HS-27A (cell line): ENCODE results near the gene ZNF319.
"Not testable (repeated sequence)": the region's sequence is repeated elsewhere in the genome, so short reads cannot be mapped to it uniquely, and the experiment has no call there.

Experiments used
- DNase-seq: peaks from one replicate; pipeline ENCODE4 v3.0.0-alpha.2; 2012; ENCODE audit warnings: low read depth, missing footprints

Gene ZNF319

DNA sequence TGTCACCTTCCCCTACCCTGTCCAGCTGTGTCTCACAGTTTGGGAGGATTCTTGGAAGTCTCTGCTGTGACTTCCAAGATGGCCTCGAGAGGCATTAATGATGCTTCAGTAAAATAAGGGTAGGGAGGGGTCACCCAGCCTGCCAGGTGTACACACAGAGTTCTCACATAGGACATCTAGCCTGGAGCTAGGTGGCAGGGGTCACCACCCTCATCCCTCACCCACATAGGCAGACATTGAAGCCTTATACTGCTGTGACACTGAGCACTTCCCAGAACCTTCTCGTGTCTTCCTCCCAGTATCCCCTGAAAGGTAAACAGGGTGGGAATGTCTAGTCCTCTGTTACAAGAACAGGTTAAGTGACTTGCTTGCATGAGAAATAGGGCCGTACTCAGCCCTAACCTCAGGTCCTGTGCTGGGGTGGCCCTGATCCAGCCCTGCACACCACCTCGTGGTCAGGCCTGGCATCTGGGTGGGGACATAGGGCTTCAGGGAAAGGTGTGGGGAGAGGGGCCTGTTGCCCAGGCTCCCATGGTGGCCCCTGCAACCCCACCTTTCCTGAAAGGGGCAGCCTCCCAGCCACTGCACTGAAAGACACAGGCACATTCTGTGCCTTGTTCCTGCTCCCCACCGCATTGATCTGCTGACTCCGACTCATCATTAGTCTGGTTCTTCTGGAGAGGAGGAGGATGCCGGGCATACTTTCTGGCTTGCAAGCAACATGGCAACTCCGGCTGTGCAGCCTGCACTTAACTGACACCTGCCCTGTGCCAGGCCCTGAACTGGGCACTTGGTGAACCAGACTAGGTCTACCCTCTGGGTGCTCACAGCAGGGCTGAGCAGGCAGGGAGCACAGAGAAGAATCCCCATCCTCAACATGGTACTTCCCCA, 21.4 kb upstream of the ZNF319 start:
- DNase-seq: no peak

DNA sequence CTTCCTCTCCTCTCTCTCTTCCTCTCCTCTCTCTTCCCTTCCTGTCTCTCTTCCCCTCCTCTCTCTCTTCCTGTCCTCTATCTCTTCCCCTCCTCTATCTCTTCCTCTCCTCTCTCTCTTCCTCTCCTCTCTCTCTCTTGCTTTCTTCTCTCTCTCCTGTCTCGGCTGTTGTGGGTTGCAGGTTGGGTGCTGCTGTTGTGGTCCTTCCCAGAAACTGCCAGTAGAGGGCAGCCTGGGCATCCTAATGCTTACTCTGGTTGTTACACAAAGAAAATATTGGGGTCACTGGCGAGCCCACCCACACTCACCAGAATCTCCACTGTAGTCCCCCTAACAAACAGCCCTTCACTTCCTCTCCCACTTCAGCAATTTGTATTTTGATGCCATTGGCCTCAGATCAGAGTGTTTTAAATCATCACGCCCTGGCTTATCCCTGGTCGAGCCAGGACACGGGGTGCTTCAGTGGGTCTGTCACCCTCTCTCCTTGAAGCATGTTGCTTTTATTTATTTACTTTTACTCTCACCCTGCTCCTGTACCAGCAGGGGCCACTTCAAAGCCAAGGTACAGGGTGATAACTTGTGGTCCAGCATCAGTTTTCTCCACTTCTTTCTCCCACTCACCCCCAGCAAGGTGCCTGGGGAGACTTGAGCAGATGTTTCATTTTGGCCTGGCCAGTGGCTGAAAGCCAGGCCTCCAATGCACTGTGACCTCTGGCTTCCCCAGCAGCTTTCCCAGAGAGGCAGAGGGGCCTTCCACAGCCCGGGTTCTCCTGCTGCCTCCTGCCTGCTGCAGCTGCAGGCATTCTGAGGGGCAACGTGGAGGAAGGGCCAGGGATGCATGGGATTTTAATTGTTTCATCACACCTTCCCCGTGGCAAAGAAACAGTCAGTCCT, 20.4 kb upstream of the ZNF319 start:
- DNase-seq: no peak

DNA sequence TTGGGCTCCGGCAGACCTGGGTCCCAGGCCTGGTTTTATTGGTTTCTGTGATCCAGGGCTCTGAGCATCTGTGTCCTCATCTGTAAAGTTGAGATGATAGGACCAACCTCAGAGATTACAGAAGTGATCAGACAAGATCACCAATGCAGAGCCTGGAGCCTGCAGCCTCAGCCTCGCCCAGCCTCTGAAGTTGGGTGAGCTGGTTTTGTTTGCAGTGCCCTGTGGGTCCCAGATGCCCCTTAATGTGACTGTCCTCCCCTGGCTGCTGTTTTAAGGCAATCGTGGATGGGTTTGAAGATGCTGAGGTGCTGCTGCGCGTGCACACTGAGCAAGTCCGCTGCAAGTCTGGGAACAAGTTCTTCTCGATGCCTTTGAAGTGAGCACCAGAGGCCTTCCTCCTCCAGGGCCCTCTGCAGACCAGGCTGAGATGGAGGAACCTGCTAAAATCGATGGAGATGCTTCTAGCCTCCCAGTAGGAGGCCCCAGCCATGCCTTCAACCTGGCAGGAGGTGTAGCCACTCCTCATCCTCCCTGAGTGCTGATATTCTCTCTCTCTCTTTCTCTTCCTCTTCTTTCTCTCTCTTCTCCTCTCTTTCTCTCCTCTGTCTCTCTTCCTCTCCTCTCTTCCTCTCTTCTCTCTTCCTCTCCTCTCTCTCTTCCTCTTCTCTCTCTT, 19.5 kb upstream of the ZNF319 start:
- DNase-seq: no peak

DNA sequence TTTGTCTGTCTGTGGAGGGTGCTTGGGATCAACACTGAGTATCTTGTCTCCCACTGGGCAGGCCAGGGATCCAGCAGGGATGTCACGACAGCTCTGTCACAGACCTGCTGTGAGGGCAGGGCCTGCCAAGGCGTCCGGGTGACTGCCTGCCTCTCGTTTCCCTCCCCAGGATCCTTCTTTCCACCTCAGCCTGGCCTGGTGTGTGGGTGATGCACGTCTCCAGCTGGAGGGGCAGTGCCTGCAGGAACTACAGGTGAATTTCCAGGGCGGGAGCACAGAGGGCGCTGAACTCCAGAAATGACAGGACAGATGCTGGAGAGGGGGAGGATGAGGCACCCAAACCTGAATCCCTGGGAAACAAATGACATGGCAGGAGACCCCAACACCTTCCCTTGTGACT, 18.3 kb upstream of the ZNF319 start:
- no peak for DNase-seq

DNA sequence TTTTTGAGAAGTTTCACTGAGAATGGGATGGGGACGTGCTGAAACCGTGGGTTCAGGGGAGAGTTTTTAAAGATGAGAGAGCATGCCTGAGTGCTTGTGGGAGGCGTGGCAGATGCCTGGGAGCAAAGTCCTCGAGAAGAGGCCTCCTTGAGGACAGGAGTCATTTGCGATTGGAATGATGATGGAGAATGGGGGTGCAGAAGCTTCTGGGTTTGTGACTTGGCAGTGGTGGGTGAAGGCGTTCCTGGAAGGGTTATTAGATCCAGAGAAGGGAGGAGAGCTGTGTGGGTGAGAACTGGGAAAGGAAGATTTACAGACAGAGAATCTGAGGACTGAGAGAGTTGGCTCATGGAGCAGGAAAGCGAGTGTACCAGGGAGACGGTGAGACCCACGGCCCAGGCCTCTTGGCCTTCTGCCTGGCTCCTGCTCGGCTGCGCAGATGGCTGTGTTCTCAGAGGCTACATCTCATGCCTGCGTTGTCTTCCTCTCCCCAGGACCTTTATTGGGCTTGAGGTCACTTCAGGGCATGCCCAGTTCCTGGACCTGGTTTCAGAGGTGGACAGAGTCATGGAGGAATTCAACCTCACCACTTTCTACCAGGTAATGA, 16.5 kb upstream of the ZNF319 start:
- no peak for DNase-seq

DNA sequence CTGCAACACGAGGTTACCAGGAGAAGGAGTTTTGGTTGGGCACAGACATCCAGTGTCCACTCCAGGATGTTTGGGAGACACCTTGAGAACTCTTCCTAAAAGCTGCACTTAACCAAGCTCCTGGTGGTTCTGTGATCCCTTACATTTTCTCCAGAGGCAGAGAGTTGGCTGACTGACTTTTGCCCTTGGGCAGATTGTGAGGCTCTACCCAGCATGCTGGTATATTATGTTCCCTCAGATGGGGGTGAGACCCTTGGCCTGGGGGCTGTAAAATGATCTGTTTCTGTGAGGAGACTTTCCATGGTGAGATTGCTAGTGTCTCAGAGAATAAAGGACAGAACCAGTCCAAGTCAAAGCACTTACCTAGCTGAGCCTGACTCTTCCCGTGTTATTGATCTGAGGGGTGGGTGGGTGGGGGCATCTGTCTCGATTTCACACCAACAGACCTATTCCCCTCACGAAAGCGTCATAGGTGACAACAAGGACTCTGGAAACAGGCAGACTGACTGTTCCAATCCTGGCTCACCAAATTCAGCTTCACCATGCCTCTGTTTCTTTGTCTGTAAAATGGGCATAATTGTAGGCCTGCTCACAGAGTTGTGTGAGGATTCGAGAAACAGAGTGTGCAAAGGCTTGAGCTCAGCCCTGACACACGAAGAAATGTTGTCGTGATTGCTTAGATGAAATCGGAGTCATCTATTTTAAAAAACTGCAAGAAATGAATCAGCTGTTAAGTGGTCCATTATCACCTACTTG, 12.9 kb upstream of the ZNF319 start:
- DNase-seq: no peak

DNA sequence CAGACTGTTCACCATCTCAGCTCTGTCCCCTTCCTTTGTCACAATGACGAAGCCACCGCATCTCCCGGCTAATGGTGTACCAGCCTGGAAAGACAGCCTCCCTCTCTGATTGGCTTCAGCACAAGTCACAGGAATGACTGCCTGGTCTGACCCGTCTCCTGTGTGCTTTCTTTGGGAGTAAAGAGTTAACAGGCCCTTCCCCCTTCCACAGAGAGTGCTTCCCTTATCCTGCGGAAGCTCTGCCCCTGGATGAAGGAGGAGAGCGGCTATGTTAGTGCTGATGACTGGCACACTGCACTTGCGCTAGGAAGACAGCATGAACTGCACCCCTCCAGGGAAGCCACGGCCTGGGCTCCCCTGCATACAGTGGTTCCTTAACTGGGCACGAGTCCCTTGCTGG, 12.0 kb upstream of the ZNF319 start:
- no peak for DNase-seq

DNA sequence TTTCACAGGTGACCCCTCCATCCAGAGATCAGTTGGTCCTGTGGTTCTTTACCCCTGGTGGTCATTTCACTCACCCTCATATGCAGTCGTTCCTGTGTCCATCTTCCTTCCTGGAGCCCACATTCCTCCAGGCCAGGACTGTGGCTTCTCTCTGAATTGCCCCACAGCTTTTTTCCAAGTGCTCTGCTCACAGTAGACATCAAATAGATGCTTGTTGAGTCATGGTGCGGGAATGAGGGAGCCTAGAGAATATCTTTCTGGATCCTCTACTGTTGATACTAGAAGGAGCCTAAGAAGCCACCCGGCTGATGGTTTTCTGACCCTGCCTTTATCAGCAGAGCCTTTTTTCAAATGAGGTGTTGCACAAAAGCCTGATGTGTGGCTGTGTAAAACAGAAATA, 11.2 kb upstream of the ZNF319 start:
- no peak for DNase-seq

DNA sequence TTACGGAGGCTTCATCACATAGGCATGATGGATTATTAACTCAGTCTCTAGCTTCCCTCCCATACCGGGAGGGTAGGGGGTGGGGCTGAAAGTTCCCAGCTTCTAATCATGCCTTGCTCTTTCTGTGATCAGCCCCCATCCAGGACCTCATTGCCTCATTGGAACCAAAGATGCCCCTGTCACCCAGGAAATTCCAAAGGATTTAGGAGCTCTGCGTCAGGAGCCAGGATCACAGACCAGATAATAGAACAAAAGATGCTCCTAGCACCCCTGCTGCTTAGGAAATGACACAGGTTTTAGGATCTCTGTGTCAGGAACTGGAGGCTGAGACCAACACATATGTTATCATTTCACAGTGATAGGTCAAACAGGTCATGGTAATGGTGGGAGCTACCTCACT, 10.4 kb upstream of the ZNF319 start:
- no peak for DNase-seq

DNA sequence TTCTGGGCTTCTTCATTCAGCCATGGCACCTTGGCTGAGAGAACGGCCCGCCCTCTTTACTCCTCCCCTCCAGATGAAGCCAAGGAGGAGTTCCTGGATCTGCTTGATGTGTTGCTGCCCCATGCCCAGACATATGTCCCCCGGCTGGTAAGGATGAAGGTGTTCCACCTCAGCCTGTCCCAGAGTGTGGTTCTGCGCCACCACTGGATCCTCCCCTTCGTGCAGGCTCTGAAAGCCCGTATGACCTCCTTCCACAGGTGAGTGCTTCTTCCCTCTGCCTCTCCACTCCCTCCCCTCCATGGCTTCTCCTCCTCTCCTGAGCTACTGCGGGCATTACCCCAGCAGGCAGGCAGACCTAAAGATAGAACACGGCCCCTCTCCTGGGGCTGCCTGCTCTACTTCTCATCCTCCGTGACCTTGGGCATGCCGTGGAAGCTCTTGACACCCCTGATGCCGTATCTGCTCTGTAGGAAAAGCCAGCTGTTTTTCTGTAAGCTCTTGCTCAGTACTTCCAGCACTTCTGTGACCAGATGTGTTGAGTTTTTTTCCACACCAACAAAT, 9.5 kb upstream of the ZNF319 start:
- no peak for DNase-seq

DNA sequence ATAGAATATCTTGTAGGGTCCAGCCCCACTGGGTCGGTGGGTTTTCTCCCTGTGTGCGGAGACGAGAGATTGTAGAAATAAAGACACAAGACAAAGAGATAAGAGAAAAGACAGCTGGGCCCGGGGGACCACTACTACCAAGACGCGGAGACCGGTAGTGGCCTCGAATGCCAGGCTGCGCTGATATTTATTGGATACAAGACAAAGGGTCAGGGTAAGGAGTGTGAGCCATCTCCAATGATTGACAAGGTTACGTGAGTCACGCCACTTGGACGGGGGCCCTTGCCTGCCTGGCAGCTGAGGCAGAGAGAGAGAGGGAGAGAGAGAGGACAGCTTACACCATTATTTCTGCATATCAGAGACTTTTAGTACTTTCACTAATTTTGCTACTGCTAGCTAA, 4.3 kb upstream of the ZNF319 start:
- DNase-seq: not testable (repeated sequence)

DNA sequence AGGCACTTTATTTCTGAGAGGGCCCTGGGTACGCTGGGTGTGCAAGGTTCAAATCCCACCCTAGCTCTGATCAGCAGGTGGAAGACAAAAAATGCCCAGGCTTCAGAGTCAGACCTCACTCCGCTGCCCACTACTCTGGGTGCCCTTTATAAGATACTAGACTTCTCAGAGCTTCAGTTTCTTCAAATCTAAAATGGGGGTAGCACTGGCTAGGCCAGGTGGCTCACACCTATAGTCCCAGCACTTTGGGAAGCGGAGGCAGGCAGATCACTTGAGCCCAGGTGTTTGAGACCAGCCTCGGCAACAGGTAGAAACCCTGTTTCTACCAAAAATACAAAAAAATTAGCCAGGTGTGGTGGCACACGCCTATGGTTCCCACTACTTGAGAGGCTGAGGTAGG, 2.5 kb upstream of the ZNF319 start:
- DNase-seq: no peak

DNA sequence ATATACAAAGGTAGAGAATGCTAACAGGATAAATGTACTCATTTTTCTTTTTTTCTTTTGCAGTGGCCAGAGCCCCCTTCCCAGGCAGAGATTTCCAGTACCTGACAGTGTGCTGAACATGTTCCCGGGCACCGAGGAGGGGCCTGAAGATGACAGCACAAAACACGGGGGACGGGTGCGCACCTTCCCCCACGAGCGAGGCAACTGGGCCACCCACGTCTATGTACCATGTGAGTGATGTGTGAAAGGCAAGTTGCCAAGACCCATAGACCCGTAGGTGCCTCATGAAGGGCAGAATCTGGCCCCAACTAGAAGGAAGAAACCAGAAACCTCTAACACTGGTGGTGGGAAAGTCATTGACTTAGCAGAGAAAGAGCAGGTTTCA, 1.9 kb upstream of the ZNF319 start:
- no peak for DNase-seq

DNA sequence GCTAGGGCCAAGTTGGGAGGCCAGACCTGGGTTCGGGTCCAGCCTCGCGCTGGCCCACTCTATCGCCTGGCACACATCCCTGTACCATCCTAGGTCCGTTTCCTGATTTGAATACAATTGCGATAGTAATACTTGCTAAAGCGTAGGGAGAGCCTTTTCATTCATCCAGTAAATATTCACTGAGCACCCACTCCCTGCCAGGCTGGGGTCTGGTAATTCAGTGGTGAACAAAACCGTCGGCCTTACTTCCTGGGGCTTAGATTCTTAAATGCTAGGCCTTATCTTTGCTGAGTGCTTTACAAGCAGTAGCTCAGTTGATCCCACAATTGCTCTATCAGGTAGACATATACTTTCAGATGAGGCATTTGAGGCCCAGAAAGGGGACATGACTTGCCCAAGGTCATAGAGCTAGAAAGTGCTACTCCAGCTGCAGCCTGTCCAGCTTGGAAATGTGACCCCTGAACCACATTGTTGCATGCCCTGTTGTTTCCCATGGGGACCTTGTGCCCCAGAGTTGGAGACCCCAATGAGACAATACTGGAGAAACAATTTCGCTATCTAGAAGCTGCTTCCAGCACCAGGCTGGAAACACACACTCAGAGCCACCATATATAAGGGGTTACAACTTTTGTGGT, 1.4 kb upstream of the ZNF319 start:
- no peak for DNase-seq

DNA sequence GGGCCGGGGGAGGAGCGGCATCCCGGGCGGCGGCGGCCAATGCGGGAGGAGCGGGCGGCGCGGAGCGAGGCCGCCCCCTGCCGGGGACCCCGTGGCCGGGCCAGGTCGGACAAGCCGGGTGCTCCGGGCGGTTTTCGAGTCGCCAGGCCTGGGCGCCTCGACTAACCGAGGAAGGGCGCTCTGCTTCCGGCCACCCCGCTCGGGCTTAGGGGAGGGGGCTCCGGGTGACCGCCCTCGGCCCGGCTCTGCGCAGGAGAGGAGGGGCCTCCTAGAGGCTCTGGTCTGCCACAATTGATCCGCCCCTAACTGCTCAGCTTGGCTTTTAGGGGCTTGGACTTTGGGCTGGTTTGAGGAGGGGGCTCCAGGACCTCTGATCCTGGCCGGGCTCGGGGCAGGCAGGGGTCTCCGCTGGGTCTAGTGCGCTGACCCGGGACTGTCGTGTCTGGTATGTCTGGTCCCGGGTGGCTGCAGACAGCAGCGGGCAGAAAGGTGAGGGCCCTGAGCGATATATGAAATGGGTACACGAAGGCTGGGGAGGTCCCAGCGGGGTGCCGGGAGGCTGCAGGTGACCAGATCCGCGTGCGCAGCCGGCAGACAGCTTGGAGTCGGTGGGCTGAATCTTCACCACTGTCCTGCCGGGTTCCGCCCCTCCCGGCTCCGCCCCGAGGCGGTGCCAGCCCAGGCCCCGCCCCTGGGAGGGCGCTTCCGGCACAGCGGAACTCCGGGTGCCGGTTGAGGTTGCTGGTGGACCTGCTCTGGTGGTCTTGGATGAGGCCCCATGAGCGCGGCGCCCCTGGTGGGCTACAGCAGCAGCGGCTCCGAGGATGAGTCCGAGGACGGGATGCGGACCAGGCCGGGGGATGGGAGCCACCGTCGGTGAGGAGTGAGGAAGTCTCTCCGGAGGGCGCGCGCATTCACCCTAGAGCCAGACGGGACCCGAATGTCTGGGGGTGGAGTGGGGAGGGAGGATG, 519 bp upstream of the ZNF319 start, which contains the start of gene USB1:
Gene USB1, plus strand, starts transcription at position 702 of the 971 bp plus-strand sequence. Its CDS starts 77 bp downstream, at position 779.
- DNase-seq: no peak

DNA sequence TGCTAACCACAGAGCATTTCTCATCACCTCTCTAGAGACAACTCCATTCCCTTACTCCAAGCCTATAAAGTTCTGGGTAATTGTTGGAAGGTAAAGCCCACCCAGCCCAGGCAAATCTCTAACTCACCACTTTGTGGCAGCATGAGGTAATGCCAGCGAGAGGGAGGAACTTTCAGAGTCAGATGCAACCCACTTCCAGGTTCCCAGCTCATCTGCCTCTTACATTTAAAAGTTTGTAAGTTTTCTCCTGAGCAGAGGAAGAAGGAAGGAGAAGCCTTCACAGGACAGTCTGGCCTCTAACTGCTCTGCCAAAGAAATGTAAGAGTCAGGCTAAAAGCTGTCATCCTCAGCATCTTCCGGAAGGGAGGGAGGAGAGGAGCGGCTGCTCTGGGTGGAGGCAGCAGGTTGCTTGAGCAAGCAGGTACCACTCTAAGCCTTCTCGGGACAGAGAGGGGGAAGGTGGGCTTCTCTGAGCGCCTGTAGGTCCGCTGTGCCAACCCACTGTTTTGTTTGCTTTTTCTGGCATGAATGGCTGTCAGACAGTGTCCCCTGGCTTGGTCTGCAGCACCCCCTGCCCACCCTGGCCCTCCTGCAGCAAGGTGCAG, 1.0 kb downstream of the ZNF319 start:
- DNase-seq: no peak

DNA sequence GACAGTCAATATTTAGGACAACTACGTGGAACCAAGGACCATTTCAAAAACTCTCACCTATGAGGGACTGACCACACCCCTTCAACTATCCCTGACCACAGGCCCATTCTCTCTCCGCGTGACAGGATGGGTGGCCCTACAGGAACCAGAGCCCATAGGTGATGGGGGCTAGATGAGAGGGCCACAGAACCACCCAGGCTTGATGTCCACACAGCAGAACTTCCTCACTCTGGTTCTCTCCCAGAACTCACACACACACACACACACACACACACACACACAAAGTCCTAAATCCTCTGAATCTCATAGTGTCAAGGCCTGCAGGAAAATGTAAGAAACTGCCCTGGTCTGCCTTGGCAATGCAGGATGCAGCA, 1.5 kb downstream of the ZNF319 start:
- DNase-seq: no peak

DNA sequence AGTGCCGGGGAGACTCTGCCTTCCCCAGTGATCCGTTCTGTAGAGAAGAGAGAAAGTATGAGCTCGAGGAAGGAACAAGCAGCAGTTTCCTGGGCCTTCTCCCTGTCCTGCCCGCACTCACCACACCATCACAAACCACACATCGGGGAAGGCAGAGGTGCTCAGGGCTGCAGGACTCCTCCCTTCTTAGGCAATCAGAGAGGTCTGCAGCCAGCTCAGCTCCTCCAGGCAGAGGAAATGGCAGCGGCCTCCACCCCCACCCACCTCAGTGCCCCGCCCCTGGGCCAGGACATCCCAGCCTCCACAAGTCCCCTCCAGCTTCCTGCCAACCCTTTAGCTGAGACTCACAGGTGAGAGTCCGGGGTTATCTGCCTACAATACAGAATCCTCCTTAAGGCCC, 2.0 kb downstream of the ZNF319 start:
- DNase-seq: no peak
